Activated CD4-positive, alpha-beta T cell treated with anti-CD3 and anti-CD28 coated beads for 24 hours (primary cell): ENCODE data around the gene C20orf141.
"Not testable (repeated sequence)": the region's sequence is repeated elsewhere in the genome, so short reads cannot be mapped to it uniquely, and the experiment has no call there.

ENCODE experiments used
- DNase-seq, 2 donors: peaks; one replicate each; pipeline ENCODE4 v3.0.0-alpha.2; 2020; ENCODE audit warnings: low read depth in 2 of 2

C20orf141 gene

GRCh38 chr20:2820896-2821869 lies 6.4 kb downstream of the C20orf141 start:
- no peak for DNase-seq

GRCh38 chr20:2822073-2822472 lies 7.3 kb downstream of the C20orf141 start:
- DNase-seq: no peak

- DNase-seq: no peak
These were observed 11.0 kb downstream of the C20orf141 start for GRCh38 chr20:2825761-2826160.

- DNase-seq: no peak
These were observed 11.9 kb downstream of the C20orf141 start for GRCh38 chr20:2826655-2827054.

GRCh38 chr20:2829376-2829775 lies 14.6 kb downstream of the C20orf141 start:
- DNase-seq: no peak

GRCh38 chr20:2831206-2831605 lies 16.4 kb downstream of the C20orf141 start:
- not testable (repeated sequence) for DNase-seq

- DNase-seq: no peak
These were observed 19.0 kb downstream of the C20orf141 start for GRCh38 chr20:2833761-2834160.

GRCh38 chr20:2834401-2835110 lies 19.8 kb downstream of the C20orf141 start:
- DNase-seq: no peak

GRCh38 chr20:2835331-2835796 lies 20.6 kb downstream of the C20orf141 start:
- no peak for DNase-seq

GRCh38 chr20:2836035-2836434 lies 21.2 kb downstream of the C20orf141 start:
- DNase-seq: no peak

GRCh38 chr20:2837221-2837960 lies 22.6 kb downstream of the C20orf141 start:
- DNase-seq: no peak

- DNase-seq: no peak
These were observed 23.5 kb downstream of the C20orf141 start for GRCh38 chr20:2838170-2838797.

- no peak for DNase-seq
These were observed 24.3 kb downstream of the C20orf141 start for GRCh38 chr20:2838847-2839671.

- DNase-seq: no peak
These were observed 24.9 kb downstream of the C20orf141 start for GRCh38 chr20:2839732-2840137.

- DNase-seq: peak; percentile 78 to 83
These were observed 25.6 kb downstream of the C20orf141 start, which contains the start of the genes PCED1A and VPS16 for GRCh38 chr20:2840138-2840966. PCED1A (minus strand) TSS chr20:2840655; CDS start chr20:2839912, 743 bp downstream. VPS16 (plus strand) TSS chr20:2840745; CDS start chr20:2840775, 30 bp downstream.

- peak in 1 of 2 donors; percentile 31 for DNase-seq
These were observed 26.3 kb downstream of the C20orf141 start for GRCh38 chr20:2840967-2841531.

GRCh38 chr20:2845607-2846006 lies 30.8 kb downstream of the C20orf141 start:
- DNase-seq: no peak

- no peak for DNase-seq
These were observed 31.9 kb downstream of the C20orf141 start for GRCh38 chr20:2846698-2847097.

GRCh38 chr20:2847802-2848201 lies 33.0 kb downstream of the C20orf141 start:
- DNase-seq: no peak
